GM10266 (cell line): ENCODE measurements around the gene ELP2.
"Not testable (repeated sequence)": the region's sequence is repeated elsewhere in the genome, so short reads cannot be mapped to it uniquely, and the experiment has no call there.

Experiments
- DNase-seq: peaks from one replicate; pipeline ENCODE4 v3.0.0; 2012; ENCODE audit errors: extremely low spot score
- TF ChIP-seq, protein P1 (sequence below): IDR thresholded peaks from 2 replicates; pipeline ENCODE4 v1.5.1; 2012; ENCODE audit warnings: mild to moderate bottlenecking, low read depth; ENCODE audit not compliant: control insufficient read depth, insufficient read depth; ENCODE audit errors: missing control alignments

Gene ELP2

DNA sequence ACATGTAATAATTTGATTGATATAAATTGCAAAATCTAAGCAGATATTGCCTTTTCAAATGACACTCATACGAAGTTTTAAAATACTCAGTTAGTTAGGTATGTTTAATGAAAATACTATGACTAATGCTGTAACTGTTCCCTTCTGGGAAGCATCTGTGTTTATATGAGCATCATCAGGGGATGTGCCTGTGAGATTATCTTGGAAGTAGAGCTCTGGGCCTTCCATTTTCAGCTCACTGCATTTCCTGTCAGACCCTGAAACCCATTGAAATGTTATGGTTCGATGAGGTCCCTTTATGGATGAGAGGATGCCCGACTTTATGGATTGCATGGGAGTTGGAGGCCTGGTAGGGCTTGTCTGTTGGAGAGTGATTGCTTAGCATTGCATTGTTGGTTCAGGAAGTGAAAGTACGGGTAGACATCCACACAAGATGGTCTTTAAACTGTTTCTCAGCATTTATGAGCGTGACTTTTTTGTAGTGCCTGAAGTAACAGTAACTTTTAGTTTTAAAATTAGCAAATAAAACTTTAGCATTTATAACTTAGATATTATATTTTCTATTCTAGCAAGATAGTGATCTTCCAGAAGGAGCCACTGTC lies 28.7 kb downstream of the ELP2 start:
- DNase-seq, result no peak
- TF ChIP-seq, protein P1, sequence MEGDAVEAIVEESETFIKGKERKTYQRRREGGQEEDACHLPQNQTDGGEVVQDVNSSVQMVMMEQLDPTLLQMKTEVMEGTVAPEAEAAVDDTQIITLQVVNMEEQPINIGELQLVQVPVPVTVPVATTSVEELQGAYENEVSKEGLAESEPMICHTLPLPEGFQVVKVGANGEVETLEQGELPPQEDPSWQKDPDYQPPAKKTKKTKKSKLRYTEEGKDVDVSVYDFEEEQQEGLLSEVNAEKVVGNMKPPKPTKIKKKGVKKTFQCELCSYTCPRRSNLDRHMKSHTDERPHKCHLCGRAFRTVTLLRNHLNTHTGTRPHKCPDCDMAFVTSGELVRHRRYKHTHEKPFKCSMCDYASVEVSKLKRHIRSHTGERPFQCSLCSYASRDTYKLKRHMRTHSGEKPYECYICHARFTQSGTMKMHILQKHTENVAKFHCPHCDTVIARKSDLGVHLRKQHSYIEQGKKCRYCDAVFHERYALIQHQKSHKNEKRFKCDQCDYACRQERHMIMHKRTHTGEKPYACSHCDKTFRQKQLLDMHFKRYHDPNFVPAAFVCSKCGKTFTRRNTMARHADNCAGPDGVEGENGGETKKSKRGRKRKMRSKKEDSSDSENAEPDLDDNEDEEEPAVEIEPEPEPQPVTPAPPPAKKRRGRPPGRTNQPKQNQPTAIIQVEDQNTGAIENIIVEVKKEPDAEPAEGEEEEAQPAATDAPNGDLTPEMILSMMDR, result no peak

DNA sequence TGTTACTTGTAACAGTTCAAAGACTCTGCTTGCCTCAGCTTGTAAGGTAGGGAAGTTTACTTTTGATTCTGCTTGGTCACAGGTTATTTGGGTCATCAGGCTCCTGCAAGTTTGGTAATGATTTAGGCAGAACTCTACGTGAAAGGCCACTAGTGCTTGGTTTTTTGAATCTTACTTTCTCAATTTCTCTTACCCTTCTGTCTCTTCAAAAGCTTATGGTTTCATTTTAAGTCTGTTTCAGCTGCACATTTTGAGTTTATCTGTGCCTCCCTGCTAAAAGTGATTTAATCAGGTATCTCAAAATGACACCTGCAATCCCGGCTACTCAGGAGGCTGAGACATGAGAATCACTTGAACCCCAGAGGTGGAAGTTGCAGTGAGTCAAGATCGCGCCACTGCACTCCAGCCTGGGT lies 31.3 kb downstream of the ELP2 start:
- TF ChIP-seq, protein P1, result no peak
- DNase-seq, result no peak

DNA sequence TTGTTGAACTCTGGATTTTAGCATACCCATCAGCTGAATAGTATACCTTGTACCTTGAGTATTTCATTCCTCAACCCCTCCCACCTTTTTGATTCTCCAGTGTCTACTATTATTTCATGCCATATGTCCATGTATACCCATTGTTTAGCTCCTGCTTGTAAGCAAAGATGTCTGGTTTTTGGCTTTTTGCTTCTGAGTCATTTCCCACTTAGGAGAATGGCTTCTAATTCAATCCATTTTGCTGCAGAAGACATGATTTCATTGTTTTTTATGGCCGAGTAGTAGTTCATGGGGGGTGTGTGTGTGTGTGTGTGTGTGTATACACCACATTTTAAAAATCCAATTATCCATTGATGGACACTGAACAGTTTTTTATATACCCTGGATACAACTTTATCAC lies 33.3 kb downstream of the ELP2 start:
- DNase-seq, result no peak

DNA sequence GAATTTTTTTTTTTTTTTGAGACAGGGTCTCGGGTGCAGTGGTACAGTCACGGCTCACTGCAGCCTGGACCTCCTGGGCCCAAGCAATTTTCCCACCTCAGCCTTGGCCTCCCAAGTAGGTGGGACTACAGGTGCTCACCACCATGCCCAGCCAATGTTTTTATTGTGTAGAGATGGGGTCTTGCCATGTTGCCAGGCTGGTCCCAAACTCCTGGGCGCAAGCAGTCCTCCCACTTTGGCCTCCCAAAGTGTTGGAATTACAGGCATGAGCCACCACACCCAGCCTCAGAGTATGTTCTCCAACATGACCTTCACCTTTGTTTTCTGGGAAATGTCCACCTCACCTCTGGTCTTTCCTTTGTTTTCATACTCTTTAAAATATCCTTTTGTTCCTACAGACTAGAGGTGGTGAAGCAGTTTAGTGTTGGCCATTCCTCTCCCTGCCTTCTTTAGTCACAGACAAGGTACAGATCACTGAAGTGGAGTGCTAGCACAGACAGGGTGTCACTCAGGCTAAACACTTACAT lies 38.1 kb downstream of the ELP2 start:
- DNase-seq, result no peak
- TF ChIP-seq, protein P1, result no peak

More for the DNA sequence above, 33.3 kb downstream of the ELP2 start:
- TF ChIP-seq, protein P1, result no peak

DNA sequence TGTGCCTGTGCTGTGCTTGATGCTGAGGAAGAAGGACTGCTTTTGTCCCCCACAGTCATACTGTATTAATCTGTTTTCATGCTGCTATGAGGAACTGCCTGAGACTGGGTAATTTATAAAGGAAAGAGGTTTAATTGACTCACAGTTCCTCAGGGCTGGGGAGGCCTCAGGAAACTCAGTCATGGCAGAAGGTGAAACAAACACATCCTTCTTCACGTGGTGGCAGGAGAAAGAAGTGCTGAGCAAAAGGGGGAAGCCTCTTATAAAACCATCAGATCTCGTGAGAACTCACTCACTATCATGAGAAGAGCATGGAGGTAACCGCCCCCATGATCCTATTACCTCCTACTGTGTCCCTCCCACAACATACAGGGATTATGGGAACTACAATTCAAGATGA lies 38.6 kb downstream of the ELP2 start:
- not testable (repeated sequence) for DNase-seq

DNA sequence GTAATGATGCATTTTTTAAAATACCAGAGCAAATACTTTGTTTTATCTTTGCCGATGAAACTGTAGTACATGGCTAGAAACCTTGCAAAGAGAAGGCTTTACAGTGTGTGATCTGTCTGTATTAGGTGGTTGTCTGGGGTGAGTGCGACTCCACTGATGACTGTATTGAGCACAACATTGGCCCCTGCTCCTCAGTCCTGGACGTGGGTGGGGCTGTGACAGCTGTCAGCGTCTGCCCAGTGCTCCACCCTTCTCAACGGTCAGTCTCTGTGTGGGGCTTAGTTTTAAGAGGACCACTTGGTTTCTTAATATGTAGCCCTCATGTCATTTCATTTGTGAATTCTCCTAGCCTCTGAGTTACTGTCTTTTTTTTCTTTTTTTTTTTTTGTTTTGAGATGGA lies 40.2 kb downstream of the ELP2 start:
- TF ChIP-seq, protein P1, result no peak
- DNase-seq, result no peak

DNA sequence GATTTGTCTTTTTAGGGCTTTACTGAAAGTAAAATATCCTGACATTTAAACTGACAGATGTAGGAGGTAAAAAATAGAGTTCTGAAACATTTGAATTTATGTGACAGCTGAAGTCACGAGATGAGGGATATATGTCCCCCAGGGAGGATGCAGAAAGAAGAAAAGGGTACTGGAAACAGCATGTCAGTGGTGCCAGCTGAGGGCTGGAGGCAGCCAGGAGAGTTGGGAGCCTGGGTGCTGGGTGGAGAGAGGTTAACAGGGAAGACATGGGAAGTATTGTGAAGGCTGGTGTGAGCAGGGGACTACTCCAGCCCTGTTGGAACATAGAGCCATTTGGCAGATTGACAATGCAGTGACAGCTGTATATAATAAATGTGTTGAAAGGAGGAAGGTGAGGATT lies 45.8 kb downstream of the ELP2 start:
- DNase-seq, result no peak

More for the DNA sequence above, 45.8 kb downstream of the ELP2 start:
- TF ChIP-seq, protein P1, result no peak
